OCI-LY3 (cell line): Measurements from ENCODE around the gene TRIM62.

Experiments
- H2AFZ ChIP-seq: fragments of 200-600, 300-600 bp; shearing (Covaris generic); 2 replicates; pipeline ENCODE4 v1.6.0; 2014; ENCODE audit warnings: antibody characterized with exemption, low read depth, low read length
- H3K27ac ChIP-seq: fragments of 200-600, 300-600 bp; sonication (generic); 2 replicates; pipeline ENCODE4 v1.5.1; 2014; ENCODE audit warnings: mild to moderate bottlenecking, low read length, moderate library complexity, mixed read lengths
- H3K27me3 ChIP-seq: fragments of 200-600, 300-600 bp; sonication (generic); 2 replicates; pipeline ENCODE4 v1.6.1; 2014; ENCODE audit warnings: low read depth, low read length, mixed read lengths
- H3K36me3 ChIP-seq: fragments of 200-600, 300-600 bp; sonication (generic); replicated peaks from 2 replicates; pipeline ENCODE3; 2014; ENCODE audit warnings: low read depth, low read length, mixed read lengths
- H3K4me1 ChIP-seq: fragments of 300-600, 200-600 bp; sonication (generic); 2 replicates; pipeline ENCODE4 v1.6.1; 2014; ENCODE audit warnings: low read length, mixed read lengths
- H3K4me2 ChIP-seq: fragments of 200-600, 300-600 bp; sonication (generic); 2 replicates; pipeline ENCODE4 v1.6.1; 2014; ENCODE audit warnings: low read length, mixed read lengths
- H3K4me3 ChIP-seq: fragments of 300-600, 200-600 bp; sonication (generic); 2 replicates; pipeline ENCODE4 v1.5.1; 2014; ENCODE audit warnings: antibody characterized with exemption, mild to moderate bottlenecking, low read length, moderate library complexity
- H3K79me2 ChIP-seq: fragments of 300-600, 200-600 bp; shearing (Covaris generic); 2 replicates; pipeline ENCODE4 v1.6.1; 2014; ENCODE audit warnings: mild to moderate bottlenecking, low read length, mixed read lengths
- H3K9ac ChIP-seq: fragments of 300-600, 200-600 bp; shearing (Covaris generic); 2 replicates; pipeline ENCODE4 v1.6.0; 2014; ENCODE audit warnings: mild to moderate bottlenecking, low read length, moderate library complexity
- H3K9me3 ChIP-seq: fragments of 200-600, 300-600 bp; shearing (Covaris generic); 2 replicates; pipeline ENCODE4 v1.6.1; 2014; ENCODE audit warnings: low read length, mixed read lengths; ENCODE audit not compliant: insufficient read depth
- H4K20me1 ChIP-seq: fragments of 200-600, 300-600 bp; sonication (generic); 2 replicates; pipeline ENCODE4 v1.6.1; 2016; ENCODE audit warnings: low read length, mixed read lengths; ENCODE audit not compliant: insufficient read depth
- EZH2phosphoT487 ChIP-seq: fragments of 200-600 bp; shearing (Covaris generic); IDR thresholded peaks from 2 replicates; pipeline ENCODE4 v1.6.1; 2018; ENCODE audit warnings: antibody characterized with exemption, mixed run types, low read depth
- TF ChIP-seq, protein P1 (sequence below): fragments of 200-600, 300-600 bp; sonication (generic); IDR thresholded peaks from 2 replicates; pipeline ENCODE4 v1.5.1; 2014; ENCODE audit warnings: antibody characterized with exemption, low read length, low read depth

TRIM62 gene

DNA sequence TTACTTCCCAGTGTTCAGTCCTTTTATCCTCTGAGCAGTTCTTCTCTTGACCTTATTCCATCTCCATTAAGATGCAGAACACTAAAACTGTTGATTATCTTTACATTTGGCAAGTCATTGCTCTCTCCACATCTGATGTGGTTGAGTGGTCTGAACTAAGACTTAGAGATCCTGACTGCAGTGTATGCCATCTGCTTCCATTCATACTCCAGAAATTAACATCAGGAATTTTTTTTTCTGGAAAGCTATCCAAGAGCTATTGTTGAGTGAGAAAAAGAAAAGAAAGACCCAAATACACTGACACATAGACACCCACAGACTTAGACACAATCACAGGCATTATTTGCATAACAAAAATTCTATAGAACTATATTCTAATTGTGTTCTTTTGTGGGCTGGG, 3.7 kb upstream of the TRIM62 start:
- Histone ChIP-seq H3K79me2 (no peaks in the 10 kb centered on the region), H3K4me1 (peaks cover 6% of the 10 kb centered on the region), H3K27ac (no peak overlapping the region), H3K36me3 (no peaks in the 10 kb centered on the region), H3K9ac (no peak overlapping the region), H3K9me3 (no peaks in the 10 kb centered on the region), H2AFZ (no peak overlapping the region), H3K27me3 (peaks cover 19% of the 10 kb centered on the region), H3K4me2 (no peak overlapping the region), H4K20me1 (no peaks in the 10 kb centered on the region), H3K4me3 (no peak overlapping the region)
- TF ChIP-seq, protein P1, sequence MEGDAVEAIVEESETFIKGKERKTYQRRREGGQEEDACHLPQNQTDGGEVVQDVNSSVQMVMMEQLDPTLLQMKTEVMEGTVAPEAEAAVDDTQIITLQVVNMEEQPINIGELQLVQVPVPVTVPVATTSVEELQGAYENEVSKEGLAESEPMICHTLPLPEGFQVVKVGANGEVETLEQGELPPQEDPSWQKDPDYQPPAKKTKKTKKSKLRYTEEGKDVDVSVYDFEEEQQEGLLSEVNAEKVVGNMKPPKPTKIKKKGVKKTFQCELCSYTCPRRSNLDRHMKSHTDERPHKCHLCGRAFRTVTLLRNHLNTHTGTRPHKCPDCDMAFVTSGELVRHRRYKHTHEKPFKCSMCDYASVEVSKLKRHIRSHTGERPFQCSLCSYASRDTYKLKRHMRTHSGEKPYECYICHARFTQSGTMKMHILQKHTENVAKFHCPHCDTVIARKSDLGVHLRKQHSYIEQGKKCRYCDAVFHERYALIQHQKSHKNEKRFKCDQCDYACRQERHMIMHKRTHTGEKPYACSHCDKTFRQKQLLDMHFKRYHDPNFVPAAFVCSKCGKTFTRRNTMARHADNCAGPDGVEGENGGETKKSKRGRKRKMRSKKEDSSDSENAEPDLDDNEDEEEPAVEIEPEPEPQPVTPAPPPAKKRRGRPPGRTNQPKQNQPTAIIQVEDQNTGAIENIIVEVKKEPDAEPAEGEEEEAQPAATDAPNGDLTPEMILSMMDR: no peak
- no peak for TF ChIP-seq EZH2phosphoT487

DNA sequence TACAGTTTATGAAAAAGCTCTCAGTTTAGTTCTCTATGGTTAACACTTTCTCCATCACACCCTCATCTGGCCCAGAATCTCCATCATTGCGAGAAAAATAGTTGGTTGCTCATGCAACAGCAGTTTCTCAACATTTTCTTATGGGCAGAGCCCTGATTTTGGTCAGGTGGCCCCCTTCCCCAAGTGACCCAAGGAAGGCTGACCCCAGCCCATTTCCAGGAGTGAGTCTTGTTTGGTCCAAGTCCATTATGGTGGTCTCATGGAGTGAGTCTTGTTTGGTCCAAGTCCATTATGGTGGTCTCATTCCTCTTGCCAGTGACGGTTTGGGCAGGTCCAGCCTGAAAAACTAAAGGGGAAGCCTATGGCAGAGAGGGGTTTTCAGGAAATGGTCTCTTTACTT, 1.5 kb upstream of the TRIM62 start:
- Histone ChIP-seq H3K9me3 (no peaks in the 10 kb centered on the region), H4K20me1 (no peaks in the 10 kb centered on the region), H3K9ac (no peak overlapping the region), H3K36me3 (no peaks in the 10 kb centered on the region), H3K4me1 (peaks cover 6% of the 10 kb centered on the region), H3K27me3 (peaks cover 19% of the 10 kb centered on the region), H3K27ac (no peak overlapping the region), H3K4me2 (no peak overlapping the region), H2AFZ (no peak overlapping the region), H3K79me2 (no peaks in the 10 kb centered on the region), H3K4me3 (no peak overlapping the region)
- TF ChIP-seq, protein P1: no peak
- no peak for TF ChIP-seq EZH2phosphoT487

DNA sequence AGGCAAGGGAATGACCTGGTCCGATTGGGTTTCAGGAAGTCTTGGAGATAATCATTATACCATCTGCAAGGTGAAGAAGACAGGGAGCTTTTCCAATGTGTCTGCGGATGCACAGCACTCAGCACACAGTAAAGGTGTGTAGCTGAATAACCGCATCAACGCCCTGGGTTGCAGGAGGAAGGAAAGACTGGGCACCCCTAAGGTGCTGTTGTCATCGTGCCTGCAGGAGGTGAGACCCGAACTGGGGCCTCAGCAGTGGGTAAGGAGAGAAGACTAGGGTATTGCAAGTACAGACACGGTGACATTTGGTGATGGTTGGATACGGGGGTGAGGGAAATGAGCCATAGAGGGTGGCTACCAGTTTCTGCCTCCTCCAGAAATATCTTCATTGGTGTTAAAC, 1.1 kb upstream of the TRIM62 start:
- H4K20me1 ChIP-seq: no peaks in the 10 kb centered on the region
- TF ChIP-seq, protein P1: no peak
- TF ChIP-seq EZH2phosphoT487: no peak
- no peaks in the 10 kb centered on the region for H3K36me3 ChIP-seq
- H3K4me1 ChIP-seq: peaks cover 6% of the 10 kb centered on the region
- peaks cover 19% of the 10 kb centered on the region for H3K27me3 ChIP-seq
- no peak overlapping the region for H3K4me2 ChIP-seq
- H3K27ac ChIP-seq: no peak overlapping the region
- H3K9ac ChIP-seq: no peak overlapping the region
- no peak overlapping the region for H3K4me3 ChIP-seq
- H3K9me3 ChIP-seq: no peaks in the 10 kb centered on the region
- no peaks in the 10 kb centered on the region for H3K79me2 ChIP-seq
- no peak overlapping the region for H2AFZ ChIP-seq

DNA sequence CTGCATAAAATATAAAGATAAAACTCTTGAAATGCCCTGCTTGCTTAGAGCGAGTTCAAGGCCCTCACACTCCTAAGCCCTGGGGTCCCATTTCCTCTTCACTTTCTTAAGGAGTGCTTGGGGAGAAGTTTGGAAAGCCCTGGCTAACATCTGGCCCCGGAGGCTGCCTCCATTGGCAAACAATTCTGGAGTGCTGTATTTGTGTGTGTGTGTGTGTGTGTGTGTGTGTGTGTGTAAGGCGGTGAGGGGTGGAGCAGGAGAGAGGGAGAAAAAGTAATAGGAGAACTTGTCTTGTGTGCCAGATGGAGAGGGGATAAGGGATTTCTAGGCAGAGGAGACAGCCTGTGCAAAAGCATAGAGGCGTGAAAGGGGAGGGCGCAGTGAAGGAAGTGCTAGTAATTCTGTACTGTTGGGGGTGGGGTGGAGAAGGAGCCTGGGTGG, 578 bp upstream of the TRIM62 start:
- H3K79me2 ChIP-seq: no peaks in the 10 kb centered on the region
- no peak overlapping the region; the same call in 1 of the 2 replicates for H2AFZ ChIP-seq
- H3K9ac ChIP-seq: 0 out of 2 replicates have a peak overlapping the region, but pooled peaks have one; percentile 60
- peaks cover 16% of the 10 kb centered on the region for H3K27me3 ChIP-seq
- peak overlapping the region; percentile 85 for H3K4me2 ChIP-seq
- no peaks in the 10 kb centered on the region for H3K9me3 ChIP-seq
- no peaks in the 10 kb centered on the region for H4K20me1 ChIP-seq
- H3K36me3 ChIP-seq: no peaks in the 10 kb centered on the region
- TF ChIP-seq, protein P1: no peak
- no peak for TF ChIP-seq EZH2phosphoT487
- no peak overlapping the region for H3K27ac ChIP-seq
- H3K4me1 ChIP-seq: peaks cover 6% of the 10 kb centered on the region
- H3K4me3 ChIP-seq: peak overlapping the region; percentile 93
